SIG-M5 treated with dmso at 0.1 percent for 504 hours (cell line): Measurements from ENCODE around the gene RCBTB1.

Source experiments
- DNase-seq: peaks from one replicate; lab custom pipeline; 2025; ENCODE audit not compliant: unreplicated experiment; lab: John Stamatoyannopoulos, UW

RCBTB1 gene

GRCh38 chr13:49561062-49561410 is 24.3 kb downstream of the RCBTB1 start:
- no peak for DNase-seq

DNA sequence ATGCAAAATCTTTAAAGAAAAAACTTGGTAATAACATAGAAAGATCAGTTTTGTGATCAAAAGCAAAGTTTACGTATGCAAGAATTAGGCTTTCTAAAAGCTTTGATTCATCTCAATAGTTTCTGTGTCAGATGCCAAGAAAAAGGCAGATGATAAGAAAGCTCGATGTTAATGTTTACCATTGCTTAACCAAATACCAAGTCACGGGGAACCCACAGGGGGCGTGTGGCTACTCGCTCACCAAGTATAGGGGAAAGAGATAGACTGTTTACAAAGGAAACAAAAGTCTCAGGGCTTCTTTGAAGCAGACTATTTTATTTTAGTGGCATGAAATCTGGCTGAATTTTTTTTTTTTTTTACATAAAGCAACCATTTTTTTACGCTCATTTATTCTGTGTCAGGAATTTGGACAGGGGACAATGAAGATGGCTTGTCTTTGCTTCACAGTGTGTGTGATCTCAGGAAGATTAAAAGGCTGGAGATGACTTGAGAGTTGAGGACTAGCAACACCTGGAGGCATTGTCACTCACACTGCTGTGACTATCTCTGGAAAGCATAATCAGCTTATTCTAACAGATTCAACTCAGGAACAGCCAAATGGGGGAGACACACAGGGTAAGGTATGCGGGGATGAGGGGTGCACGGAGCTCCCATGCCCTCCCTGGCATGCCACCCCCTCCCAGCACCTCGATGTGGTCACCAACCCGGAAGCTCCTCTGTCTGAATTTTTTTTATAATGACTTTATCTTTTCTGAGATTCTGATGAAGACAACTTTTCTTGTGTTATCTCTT is 24.9 kb downstream of the RCBTB1 start:
- DNase-seq = no peak

- no peak for DNase-seq
Observed at GRCh38 chr13:49559006-49559405, 26.4 kb downstream of the RCBTB1 start.

GRCh38 chr13:49554387-49554786 is 31.0 kb downstream of the RCBTB1 start:
- DNase-seq = no peak

DNA sequence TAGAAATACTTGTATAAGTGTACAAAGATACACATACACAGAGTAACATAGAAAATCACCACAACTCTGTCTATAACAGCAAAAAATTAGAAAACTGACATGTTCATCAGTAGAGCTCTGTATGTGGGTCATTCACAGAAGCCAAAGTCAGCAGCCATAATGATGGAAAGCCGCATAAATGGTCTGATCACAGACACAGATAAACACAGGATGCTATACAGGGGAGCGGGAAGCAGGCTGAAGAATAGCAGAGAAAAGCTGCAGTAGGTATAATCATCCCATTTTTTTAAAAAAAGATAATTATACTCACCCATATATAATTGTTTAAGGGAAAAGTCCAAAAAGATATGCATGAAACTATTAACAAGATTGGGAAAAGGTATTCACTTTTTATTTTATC is 31.5 kb downstream of the RCBTB1 start:
- DNase-seq = no peak

GRCh38 chr13:49550942-49551644 is 34.3 kb downstream of the RCBTB1 start:
- DNase-seq = no peak

DNA sequence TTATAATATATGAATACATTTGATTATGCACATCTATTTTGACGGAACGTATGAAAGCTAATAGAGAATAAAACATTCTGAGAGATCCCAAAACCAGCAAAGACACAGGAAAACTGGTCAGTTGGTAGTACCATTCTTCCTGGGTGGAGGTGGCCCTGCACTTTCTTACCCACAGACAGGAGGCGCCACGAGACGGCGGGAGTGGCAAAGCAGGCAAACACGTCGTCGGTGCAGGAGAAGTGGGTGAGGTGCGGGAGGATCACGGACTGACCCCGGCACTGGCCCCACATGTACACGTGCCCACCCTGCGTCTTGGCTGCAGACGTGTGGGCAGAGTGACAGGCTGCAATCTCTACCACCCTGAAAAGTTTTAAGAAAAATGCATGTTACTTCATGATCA is 36.1 kb downstream of the RCBTB1 start:
- no peak for DNase-seq

DNA sequence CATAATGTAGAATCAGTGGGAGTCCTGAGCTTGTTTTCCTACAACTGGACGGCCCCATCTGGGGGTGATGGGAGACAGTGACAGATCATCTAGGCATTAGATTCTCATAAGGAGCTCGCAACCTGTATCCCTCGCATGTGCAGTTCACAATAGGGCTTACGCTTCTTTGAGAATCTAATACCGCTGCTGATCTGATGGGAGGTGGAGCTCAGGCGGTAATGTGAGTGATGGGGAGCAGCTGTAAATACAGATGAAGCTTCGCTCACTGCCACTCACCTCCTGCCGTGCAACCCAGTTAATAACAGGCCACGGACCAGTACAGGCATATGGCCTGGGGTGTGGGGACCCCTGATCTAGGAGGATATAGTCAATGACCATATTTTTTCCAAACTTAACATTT is 38.8 kb downstream of the RCBTB1 start:
- no peak for DNase-seq

- DNase-seq = no peak
Observed at GRCh38 chr13:49545661-49546060, 39.7 kb downstream of the RCBTB1 start.

DNA sequence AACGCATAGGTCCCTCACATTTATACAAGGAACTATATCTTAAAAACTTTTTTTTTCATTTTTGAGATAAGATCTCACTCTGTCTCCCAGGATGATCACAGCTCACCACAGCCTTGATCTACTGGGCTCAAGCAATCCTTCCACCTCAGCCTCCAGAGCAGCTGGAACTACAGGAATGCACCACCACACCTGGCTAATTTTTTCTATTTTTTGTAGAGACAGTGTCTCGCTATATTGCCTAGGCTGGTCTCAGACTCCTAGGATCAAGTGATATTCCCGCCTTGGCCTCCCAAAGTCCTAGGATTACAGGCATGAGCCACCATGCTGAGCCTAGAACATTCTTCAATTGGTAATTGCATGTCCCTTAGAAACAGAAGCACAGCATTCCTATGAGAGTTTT is 41.7 kb downstream of the RCBTB1 start:
- DNase-seq = no peak

DNA sequence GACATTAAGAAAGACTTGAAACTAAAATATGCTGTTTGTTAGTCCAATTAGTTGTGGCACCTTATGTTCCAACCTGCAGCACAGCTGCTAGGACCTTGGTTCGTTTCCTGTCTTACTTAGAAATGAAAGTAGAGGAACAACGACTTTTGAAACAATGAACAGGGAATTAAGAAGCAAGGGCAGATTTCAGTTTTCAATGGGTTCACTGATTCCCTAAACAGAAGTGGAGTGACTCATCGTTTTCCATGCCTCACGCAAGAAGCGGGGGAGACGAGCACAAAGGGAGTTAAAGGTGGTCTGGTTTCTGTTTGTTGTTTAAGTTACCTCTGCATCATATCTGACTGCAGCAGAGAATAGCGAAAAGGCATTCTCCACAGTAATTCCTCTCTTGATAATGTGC is 44.8 kb downstream of the RCBTB1 start:
- DNase-seq = no peak

DNA sequence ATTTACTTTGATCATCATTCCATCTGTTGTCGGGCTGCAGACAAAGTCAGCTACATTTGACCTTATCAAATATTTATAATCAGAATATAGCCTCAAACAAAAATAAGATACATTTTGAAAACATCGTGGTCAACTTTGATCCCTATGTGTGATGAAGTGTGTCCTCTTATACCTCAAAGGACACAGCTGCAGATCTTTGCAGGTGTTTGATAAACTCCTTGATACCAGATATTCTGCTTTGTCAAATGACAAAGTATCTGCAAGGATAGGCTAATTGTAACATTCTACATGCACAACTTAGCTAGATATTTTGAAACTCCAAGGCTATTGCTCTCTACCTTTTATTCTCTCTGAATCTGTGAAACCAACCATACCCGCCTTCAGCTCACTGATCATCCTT is 45.6 kb downstream of the RCBTB1 start:
- DNase-seq = no peak

DNA sequence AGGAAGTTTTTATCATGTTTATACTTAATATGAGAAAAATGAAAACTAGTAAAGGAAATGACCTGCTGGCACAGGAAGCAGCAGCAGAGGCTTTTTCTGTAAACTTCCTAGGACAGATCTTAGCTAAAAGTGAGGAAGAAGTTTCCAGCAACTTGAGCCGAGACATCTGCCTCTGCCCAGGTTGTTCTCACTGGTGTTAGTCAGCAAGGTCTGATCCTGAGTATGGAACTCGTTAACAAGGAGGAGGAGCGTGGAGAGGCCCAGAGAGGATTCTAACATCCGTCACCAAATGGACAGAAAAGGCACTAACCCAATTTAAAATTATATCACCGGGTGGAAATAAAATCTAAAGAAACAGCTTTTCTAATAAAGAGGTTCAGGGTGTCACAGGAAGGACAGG is 46.0 kb downstream of the RCBTB1 start:
- DNase-seq = no peak

DNA sequence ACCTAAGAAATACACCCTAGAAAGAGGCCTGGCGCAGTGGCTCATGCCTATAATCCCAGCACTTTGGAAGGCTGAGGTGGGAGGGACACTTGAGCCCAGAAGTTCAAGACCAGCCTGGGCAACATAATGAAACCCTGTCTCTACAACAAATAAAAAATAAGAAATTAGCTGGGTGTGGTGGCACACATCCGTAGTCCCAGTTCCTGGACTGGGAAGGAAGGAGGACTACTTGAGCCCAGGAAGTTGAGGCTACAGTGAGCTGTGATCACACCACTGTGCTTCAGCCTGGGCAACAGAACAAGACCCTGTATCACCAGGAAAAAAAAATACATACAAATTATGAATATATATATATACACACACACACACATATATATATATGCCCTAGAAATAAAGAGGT is 47.0 kb downstream of the RCBTB1 start:
- no peak for DNase-seq

DNA sequence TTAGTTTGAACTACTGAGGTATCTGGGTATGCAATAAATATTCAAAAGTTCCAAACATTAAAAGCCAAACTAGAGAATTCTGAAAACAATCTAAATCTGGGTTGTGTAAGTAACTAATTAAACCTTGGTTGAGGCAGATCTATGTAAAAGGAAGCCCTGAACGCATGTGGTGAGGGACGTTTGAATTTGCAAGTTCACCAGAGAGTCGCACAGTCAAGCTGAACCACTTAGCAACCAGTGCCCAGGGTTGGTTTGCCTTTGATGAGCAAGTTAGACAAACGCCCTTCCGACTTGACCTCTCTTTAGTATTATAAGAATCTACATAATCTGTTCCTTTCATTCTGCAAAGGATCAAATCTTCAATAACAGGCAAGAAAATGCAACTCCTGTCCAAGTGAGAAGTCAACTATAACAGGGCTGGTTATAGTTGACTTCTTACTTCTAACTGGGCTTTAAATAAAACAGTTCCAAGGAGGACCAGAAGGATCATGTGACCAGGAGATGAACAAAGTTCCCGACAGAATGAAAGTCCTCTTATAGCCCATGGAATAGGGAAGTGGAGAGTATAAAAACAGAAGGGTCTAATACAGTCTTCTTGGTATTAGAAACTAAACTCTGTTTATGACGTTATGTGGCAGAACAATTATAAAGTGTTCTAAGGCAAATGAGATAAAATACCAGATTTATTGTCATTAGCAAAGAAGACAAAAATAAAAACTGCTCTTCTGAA is 49.0 kb downstream of the RCBTB1 start:
- DNase-seq = no peak

DNA sequence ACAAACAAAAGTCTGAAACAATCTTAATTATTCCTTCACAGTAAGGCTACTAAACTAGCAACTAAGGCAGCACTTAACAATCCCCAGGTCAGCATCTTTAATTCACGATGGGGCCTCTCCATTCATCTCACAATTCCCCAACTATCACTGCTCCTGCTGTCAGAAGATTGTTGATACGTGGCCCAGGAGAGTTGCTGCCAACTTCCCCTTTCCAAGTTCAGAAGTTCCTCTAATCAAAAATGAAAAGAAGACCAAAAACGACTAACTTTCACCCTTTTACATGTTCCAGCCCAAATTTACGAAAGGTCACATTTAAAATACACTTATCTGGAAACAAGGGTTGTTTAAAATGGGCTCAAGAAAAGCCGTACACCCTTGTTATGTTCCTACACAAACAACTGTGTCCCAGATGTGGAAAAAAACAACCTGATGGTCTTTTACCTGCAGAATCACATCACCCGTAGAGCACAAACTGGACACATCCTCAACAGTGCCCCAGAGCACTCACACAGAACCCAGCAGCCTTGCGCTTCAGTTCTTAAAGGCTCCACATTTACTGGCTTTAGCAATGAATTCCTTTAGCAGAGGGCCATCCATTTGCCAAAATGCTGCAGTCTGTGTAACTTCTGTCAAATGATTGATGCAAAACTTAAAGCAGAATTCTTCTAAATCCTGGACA is 51.6 kb downstream of the RCBTB1 start:
- peak; percentile 44 for DNase-seq

DNA sequence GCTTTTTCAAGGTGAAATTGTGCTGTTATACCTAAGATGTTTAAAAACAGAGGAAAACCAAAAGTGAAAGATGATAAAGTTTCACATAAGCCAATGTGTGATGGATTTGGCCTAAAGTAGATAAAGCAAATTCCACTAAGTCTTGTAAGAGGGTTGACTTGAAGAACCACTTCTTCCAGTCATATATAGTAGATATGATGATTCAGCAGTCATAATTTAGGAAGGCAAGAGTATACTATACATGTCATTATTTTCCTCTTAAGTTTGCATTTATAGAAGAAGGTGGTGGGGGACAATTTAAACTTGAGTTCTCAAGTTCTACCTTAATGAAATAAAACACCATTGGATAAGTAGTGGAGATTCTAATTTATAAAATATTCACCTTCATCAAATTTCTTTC is 52.3 kb downstream of the RCBTB1 start:
- DNase-seq = no peak

GRCh38 chr13:49532593-49532992 is 52.8 kb downstream of the RCBTB1 start:
- DNase-seq = no peak

DNA sequence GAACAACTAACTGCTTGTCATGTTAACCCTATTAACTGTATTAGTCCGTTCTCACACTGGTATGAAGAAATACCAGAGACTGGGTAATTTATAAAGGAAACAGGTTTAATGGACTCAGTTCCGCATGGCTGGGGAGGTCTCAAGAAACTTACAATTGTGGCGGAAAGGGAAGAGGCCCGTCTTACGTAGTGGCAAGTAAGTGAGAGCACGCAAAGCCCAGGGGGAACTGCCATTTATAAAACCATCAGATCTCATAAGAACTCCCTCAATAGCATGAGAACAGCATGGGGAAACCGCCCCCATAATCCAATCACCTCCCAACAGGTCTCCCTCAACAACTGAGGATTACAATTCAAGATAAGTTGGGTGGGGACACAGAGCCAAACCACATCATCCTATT is 54.9 kb downstream of the RCBTB1 start:
- no peak for DNase-seq

DNA sequence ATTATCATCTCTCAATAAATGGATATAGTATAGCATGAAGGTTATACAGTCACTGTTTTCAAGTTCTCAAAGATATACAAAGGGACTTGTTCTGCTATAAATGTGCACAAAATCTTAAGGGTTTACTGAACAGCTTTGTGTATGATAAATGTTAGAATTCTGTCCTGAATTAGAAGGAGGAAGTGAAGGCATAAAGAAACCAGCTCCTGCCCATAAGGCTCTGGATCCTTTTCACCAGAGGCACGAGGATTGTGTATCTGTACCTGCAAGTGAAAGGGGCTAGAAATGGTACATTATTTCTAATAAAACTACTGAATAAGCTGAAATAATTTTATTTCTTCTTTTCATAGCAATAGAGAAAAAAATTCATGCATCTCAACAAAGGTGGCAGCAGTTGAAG is 57.2 kb downstream of the RCBTB1 start:
- no peak for DNase-seq

DNA sequence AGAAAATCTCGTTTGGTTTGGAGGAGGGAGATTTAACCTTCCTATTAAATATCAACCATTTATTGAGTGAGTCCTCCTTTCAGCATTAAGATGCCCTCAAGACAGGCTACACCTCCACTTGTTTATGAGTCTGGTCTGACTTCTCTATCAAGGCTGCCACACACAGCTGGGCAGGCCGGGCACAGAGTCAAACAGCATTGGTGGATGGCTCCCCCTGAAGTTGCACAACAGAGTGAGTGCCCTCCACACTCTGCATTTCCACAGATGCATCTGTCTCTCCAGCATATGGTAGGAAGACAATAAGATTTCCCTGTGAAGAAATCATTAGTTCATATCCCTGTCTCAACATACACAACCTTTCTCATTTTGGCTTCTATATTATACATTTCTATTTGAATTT is 58.2 kb downstream of the RCBTB1 start:
- no peak for DNase-seq
